Kidney epithelial cell (primary cell): Measurements from ENCODE around the gene CCDC92B. TPM values are rescaled to one million over a fixed set of nuclear protein-coding genes. Genes with fewer than 3 reads are reported as not detected.

ENCODE experiments used
- DNase-seq: peaks from one replicate; pipeline ENCODE4 v3.0.0-alpha.2; 2010; ENCODE audit warnings: low read depth
- H3K27me3 ChIP-seq: 2 replicates; pipeline ENCODE4 v1.6.0; 2011; ENCODE audit warnings: low read length; ENCODE audit not compliant: control insufficient read depth, insufficient read depth
- H3K36me3 ChIP-seq: 2 replicates; pipeline ENCODE4 v1.5.1; 2011; ENCODE audit warnings: low read length; ENCODE audit not compliant: control insufficient read depth, insufficient read depth
- H3K4me3 ChIP-seq: 2 replicates; pipeline ENCODE4 v1.5.1; 2011; ENCODE audit warnings: low read depth, mild to moderate bottlenecking, control low read depth, low read length
- total RNA-seq: library from RNA; depleted of rRNA; stranded (reverse); fragments of >200 nt; gene quantifications from 2 replicates; pipeline ENCODE4 v1.2.3, GENCODE V29; 2015
- TF ChIP-seq, protein P1 (sequence below): IDR thresholded peaks from 2 replicates; pipeline ENCODE4 v1.5.1; 2011; ENCODE audit warnings: mild to moderate bottlenecking, moderate library complexity, low read length, control low read depth, inconsistent platforms; ENCODE audit not compliant: insufficient read depth, poor library complexity, severe bottlenecking

The CCDC92B gene
- total RNA-seq, 1 donor from 2014 or later = not detected

- Histone ChIP-seq H3K36me3 (peaks cover 2% of the 10 kb centered on the region), H3K4me3 (no peak overlapping the region), H3K27me3 (no peaks in the 10 kb centered on the region)
- TF ChIP-seq, protein P1, sequence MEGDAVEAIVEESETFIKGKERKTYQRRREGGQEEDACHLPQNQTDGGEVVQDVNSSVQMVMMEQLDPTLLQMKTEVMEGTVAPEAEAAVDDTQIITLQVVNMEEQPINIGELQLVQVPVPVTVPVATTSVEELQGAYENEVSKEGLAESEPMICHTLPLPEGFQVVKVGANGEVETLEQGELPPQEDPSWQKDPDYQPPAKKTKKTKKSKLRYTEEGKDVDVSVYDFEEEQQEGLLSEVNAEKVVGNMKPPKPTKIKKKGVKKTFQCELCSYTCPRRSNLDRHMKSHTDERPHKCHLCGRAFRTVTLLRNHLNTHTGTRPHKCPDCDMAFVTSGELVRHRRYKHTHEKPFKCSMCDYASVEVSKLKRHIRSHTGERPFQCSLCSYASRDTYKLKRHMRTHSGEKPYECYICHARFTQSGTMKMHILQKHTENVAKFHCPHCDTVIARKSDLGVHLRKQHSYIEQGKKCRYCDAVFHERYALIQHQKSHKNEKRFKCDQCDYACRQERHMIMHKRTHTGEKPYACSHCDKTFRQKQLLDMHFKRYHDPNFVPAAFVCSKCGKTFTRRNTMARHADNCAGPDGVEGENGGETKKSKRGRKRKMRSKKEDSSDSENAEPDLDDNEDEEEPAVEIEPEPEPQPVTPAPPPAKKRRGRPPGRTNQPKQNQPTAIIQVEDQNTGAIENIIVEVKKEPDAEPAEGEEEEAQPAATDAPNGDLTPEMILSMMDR = no peak
- no peak for DNase-seq
These were observed 45.8 kb downstream of the CCDC92B start for GRCh38 chr17:2703606-2704005.

GRCh38 chr17:2703181-2703580 lies 46.3 kb downstream of the CCDC92B start:
- H3K4me3 ChIP-seq = no peak overlapping the region
- TF ChIP-seq, protein P1 = no peak
- H3K27me3 ChIP-seq = no peaks in the 10 kb centered on the region
- no peak for DNase-seq
- peaks cover 2% of the 10 kb centered on the region for H3K36me3 ChIP-seq

DNA sequence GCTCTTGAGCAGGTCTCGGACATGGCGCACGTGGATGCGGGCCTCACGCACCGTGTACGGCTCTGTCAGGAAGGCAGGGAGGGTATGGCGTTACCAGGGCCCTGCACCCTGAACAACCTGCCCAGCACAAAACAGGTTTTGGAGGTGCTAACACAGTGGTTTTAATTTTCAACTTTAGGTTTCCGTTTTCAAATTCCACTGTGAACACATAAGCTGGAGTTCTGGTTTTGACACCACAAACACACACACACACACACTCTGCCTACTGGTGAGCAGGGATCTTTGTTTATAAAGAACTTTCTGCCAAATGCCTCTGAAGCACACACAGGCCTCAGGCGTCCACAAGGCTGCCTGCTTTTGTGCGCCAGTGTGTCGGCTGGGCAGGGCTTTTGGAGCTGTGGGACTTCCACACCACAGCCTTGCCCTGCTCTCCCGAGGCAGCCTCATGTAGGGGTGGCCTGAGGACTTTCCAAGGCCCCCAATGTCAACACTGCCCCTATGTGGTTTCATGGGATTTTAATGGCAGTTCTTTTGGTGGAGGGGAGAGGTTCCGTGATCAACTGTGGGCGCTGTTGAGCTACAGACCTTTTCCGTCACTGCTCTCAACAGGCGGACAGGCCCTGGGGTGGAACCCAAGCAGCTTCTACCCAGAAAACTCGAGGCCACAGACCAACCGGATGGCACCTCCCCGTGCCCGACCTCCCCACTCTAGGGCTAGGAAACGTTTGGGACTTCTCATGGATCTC lies 47.3 kb downstream of the CCDC92B start:
- no peak for DNase-seq
- Histone ChIP-seq H3K36me3 (peaks cover 2% of the 10 kb centered on the region), H3K27me3 (no peaks in the 10 kb centered on the region), H3K4me3 (no peak overlapping the region)
- TF ChIP-seq, protein P1 = no peak

DNA sequence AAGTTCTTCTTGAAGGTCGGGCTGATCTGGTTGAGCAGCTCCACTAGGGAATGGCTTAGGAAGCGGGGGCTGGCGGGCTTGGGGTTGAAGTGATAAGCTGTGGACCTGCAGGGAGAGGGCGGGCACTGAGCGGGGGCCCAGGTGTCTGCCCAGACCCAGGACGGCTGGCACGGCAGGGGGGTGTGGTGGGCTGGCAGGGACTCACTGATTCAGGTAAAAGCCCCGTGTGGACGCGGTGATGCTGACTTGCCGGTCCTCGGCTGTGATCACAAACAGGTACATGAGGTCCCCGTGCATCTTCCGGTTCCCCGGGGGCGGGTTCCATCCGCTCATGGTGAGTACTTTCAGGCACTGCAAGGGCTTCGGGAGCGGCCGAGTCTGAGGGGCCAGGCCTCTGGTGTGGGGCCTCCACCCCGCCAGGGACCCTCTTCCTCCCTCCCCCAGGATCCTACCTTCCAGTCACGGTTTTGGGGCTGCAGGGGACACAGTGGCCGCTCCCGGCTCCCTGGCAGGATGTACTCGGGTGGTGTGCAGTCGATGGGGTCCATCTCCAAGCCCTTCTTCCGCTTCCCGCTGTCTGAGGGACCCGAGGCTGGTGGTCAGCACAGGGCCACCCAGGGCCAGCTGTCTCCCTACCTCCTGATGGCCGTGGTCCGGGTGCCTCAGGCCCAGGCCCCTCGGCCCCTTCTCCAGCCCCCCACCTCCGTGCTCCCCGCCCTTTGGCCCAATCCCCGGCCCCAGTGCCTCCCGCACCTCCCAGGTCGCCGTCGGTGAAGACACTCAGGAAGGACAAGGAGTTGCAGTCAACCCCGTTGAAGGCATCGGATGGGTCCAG lies 48.1 kb downstream of the CCDC92B start:
- TF ChIP-seq, protein P1 = no peak
- Histone ChIP-seq H3K27me3 (no peaks in the 10 kb centered on the region), H3K4me3 (no peak overlapping the region), H3K36me3 (peaks cover 2% of the 10 kb centered on the region)
- DNase-seq = no peak

- peaks cover 2% of the 10 kb centered on the region for H3K36me3 ChIP-seq
These were observed 48.8 kb downstream of the CCDC92B start for GRCh38 chr17:2700491-2701141.

More at GRCh38 chr17:2700491-2701141, 48.8 kb downstream of the CCDC92B start:
- Histone ChIP-seq H3K27me3 (no peaks in the 10 kb centered on the region), H3K4me3 (no peak overlapping the region)
- TF ChIP-seq, protein P1 = no peak
- no peak for DNase-seq
